Astrocyte of the spinal cord (primary cell): Measurements from ENCODE around the gene KSR1.

Source experiments
- DNase-seq: peaks from one replicate; pipeline ENCODE4 v3.0.0; 2011; ENCODE audit warnings: low read depth, low spot score
- H3K4me3 ChIP-seq: 2 replicates; pipeline ENCODE4 v1.5.1; 2011; ENCODE audit warnings: low read depth, mild to moderate bottlenecking, low read length, moderate library complexity
- CTCF ChIP-seq: IDR thresholded peaks from 2 replicates; pipeline ENCODE4 v1.5.1; 2012; ENCODE audit warnings: low read depth, mild to moderate bottlenecking, low read length, inconsistent platforms
- in situ Hi-C: cut with HindIII; loops from 2 replicates; pipeline ENCODE4 v1.10.0; 2017; ENCODE audit warnings: low sequenced_read_pairs

KSR1 gene

DNA sequence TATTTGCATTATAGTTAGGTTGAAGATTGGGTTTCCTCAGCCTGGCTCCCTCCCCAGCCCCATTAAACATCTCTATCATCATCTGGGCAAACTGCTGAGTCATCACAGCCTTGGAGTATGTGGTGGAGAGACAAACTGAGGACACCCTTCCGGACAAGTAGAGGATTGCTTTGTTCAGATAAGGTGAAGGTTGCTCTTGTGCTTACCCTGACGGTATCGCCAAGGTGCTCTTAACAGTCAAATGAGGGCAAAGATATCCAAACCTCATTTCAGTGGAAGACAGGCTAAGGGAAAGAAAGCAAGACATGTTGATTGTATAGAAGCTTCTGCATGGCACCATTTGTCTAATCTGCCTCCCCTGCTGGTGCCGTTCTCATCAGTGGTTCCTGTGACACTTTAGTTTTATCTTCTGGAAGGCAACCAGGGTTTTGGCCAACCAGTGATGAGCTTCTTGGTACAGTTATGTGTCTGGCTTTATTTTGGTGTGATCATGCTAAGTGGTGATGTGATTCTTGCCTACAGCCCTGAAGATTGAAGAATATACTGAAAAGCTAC is 117.8 kb downstream of the KSR1 start:
- in situ Hi-C loops, result no loop called here
- TF ChIP-seq CTCF, result no peak
- H3K4me3 ChIP-seq, result no peak overlapping the region
- DNase-seq, result peak; percentile 66

- no peak for DNase-seq
- in situ Hi-C loops, result no loop called here
- H3K4me3 ChIP-seq, result no peak overlapping the region
- no peak for TF ChIP-seq CTCF
These were observed 119.1 kb downstream of the KSR1 start for GRCh38 chr17:27575096-27575911.

GRCh38 chr17:27575912-27576252 is 119.6 kb downstream of the KSR1 start:
- H3K4me3 ChIP-seq, result no peak overlapping the region
- DNase-seq, result no peak
- no peak for TF ChIP-seq CTCF
- in situ Hi-C loops, result no loop called here

- DNase-seq, result no peak
- no peak overlapping the region for H3K4me3 ChIP-seq
- no peak for TF ChIP-seq CTCF
- in situ Hi-C loops, result no loop called here
These were observed 120.3 kb downstream of the KSR1 start for GRCh38 chr17:27576477-27577083.

- peak; percentile 62 for DNase-seq
- in situ Hi-C loops, result no loop called here
- no peak overlapping the region for H3K4me3 ChIP-seq
- no peak for TF ChIP-seq CTCF
These were observed 121.0 kb downstream of the KSR1 start for GRCh38 chr17:27577121-27577761.

DNA sequence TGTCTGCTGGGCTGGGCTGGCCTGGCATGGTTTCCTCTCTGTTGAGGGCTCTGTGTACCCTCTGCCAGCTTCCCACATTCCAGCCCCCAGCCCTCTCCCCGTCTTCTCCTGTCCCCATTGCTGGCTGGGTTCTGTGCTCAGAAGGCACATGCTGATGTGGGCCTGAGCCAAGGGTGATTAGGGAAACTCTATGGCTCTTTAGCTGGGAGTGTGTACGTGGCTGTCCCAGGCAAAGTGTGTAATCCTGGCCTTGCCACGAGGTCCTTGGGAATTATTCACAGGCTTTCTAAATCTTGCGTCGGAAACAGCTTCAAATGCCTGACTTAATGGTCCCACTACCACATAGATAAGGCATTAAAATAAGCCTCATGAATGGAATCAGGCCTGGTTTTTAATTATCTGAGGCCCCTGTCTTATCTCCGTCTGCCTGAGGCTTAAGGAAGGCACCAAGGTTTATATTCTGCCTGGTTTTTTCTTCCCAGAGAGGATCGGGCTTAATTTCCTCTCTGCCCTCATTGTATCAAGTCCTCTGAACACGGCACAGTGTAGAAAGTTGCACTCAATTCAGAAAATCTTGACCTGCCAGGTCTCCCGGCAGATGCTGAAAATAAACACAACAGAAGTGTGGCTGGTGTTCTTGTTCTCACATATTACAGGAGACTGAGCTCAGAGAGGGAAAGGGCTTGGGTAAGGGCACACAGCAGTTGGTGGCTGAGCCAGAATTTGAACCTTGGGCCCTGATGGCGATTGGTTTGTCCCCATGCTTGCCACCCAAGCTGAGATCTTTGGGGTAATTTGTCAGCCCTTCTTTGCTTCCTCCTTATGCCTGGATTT is 121.9 kb downstream of the KSR1 start:
- no peak overlapping the region for H3K4me3 ChIP-seq
- no peak for TF ChIP-seq CTCF
- DNase-seq, result no peak
- in situ Hi-C loops, result no loop called here
